Measurements from ENCODE around the gene KIRREL3.

KIRREL3 gene

DNA sequence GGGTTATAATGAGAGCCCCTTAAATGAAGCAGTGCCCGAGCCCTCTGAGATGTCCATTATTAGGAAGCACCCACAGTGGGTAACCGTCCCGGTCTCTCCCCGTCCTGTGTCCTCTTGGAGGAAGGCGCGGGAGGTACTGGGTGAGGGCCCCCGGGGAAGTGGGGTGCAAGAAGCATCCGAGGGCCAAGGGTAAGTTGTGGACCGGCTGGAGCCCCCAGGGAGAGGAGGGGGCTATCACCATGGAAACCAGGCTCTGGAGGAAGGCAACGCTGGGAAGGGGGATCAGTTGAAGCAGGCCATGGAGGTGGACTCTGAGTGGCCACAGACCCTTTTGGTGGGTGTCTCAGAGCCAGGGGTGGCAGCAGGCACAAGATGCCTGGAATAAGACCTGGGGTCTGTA lies 471.5 kb downstream of the KIRREL3 start:
- DNase-seq (ENCODE audit: low read depth): no peak

DNA sequence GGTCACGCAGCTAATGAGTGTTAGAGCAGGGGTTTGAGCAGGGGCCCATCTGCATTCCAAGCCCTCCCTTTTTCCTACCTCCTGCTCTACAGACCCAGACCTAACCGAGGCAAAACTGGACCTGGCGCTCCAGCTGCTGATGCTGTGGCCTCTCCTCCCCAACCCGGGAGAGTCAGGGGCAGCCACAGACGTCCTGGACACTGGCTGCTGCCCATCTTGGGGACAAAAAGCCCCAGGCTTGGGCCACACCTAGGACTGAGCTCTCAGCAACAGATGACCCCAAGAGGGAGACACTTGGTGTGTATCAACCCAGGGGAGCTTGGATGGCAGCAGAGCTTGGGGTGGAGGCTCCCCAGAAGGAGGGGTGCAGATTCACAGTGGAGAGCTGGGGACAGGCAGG lies 472.5 kb downstream of the KIRREL3 start:
- DNase-seq (ENCODE audit: low read depth): no peak

DNA sequence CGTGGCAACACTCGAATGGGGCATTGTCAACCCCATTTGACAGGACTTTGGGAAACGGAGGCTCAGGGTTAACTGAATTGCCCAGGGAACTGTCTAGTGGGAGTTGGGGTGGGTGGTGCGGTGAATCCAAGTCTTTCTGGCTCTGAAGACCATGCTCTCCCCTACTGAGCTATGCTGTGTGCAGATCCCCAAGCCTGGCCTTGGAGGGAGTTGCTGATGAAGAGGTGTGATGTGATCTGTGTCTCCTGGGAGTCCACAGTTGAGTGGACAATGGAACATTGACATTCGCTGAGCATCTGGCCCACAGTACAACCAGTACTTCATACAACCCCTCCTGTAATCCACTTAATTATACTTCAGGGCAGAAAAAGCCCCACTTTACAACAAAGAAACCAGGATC lies 472.9 kb downstream of the KIRREL3 start:
- no peak for DNase-seq (ENCODE audit: low read depth)

DNA sequence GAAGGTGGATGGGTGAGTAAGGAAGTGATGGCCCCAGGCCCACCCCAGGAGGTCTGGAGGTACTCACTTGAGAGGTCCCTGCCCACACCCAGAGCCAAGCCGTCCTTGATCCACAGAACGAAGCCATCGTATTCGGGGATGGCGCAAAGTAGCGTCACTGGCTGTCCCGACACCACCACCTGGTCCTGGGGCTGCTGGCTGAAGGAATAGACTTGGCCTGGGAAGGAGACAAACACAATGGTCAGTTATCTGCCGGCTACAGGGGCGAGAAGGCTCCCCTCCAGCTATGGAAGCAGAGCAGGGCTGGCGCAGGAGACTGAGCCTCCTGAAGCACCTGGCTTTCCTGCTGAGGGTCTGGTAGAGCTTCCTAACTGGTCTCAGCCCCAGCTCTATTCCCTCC lies 474.1 kb downstream of the KIRREL3 start:
- DNase-seq (ENCODE audit: low read depth): no peak

DNA sequence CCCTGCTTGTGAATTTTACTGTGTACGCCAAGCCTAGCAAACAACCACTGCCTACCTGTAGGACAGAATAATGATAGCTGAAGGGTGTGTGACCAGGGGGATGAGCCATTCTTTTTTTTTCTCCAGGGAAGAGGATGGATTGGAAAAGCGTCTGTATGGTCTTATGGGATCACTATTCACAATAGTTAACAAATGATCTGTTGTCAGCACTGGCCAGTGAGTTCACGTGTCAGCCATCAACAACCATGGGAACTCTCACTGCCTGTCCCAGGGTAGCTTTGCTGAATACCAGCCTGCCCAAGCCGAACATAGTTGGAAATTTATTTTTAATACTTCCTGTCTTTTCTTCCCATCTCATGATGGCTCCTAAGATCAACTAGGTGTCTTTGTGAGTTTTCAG lies 474.9 kb downstream of the KIRREL3 start:
- no peak for DNase-seq (ENCODE audit: low read depth)

DNA sequence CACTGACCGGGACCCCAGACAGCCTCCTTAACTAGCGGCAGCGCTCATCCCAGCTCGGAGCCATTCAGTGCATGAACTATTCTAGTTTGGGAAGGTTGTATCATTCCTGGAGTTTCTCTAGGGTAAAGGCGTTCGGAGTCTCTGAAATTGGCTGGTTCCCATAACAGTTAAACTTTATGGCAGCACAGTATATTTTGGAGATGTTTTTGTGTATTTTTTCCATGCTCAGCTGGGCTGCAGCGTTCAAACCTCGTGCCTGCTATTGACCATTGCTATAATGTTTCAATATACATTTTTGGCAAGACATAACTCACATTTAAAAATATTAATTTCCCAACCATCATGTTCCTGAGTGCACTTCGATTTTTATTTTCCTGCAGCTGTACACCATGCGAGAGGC lies 475.4 kb downstream of the KIRREL3 start:
- DNase-seq (ENCODE audit: low read depth): no peak

DNA sequence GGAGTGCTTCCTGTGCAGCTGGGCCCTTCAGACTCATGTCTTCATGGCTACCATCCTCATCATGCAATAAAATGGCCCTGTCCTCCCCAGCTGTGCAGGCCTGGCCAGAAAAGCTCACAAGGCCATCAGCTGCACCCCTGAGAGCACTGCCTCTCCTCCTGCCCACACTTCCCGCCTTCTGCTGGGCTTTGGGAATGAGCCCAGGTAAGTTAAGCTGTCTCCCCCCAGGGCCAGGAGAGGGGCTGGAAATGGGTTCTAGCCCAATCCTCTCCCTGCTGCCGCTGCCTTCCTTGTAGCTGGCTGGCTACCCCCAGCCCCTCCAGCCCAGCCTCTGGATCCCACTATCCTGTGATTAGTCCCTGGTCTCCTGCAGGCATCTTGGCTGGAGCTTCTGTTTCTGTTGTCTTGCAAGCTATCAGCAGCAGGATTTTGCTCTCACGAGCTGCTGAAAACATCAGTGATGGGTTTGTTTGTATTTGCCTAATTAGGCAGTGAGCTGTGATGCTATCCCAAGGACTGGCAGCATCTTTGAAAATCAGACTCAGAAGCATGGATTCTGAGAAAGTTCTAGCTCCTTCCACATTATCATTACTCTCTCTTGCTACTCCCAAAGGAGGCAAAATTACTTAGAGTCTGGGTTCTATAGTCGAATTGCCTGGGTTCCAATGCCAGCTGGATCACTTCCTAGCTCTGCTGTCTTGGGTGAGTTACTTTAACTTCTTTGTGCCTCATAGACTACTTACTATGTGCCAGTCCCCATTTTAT lies 476.9 kb downstream of the KIRREL3 start:
- no peak for DNase-seq (ENCODE audit: low read depth)

DNA sequence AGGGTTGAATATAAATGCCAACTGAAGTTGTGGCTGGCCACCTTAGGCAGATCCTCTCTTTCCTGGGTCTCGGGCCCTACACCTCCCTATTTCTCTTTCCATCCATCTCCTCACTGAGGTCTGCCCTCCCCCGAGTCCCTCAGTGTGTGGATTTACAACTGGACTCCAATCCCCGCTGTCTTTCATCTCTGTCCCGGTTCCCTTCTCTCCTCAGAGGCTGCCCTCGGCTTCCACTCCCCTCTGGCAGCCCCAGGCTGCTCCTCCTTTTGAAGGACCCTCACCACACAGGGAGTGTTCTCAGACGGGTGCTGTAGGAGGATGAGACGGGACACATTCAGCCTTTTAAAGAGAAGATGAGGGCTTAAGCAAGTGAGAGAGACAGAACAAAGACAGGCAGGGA lies 478.0 kb downstream of the KIRREL3 start:
- no peak for DNase-seq (ENCODE audit: low read depth)

DNA sequence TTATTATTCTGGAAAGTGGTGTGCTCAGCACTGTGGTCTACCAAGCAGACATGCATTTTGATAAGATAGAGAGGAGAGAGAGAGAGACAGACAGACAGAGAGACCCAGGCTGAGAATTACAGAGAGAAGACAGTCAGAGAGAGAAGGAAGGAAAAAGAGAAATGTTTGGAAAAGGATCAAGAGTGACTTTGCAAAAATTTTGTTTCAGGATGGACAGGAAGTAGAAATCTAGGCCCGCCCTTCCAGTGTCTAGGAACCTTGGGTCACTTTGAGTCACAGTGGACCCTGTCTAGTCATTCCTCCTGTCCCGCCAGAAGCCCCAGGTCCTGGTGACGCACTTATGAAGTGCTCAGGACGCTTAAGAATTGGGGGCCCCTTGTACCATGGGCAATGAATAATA lies 478.4 kb downstream of the KIRREL3 start:
- DNase-seq (ENCODE audit: low read depth): no peak

DNA sequence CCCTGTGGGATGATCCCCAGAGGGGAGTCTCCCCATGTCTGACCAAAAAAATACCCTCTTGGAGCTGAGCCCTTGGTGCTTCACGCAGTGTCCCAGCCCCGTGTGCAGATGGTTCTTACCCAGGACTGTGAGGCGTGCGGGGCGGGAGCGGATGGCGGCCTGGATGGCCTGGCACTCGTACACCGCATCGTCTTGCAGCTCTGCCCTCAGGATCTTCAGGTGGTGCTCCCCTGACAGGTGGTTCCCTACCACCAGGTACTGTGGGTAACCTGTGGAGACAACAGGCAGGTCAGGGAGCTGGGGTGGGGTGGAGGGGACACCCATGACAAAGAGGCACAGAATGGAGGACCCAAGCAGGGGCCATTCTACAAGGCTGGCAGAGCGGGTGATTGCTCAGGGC lies 479.4 kb downstream of the KIRREL3 start:
- DNase-seq (ENCODE audit: low read depth): no peak

DNA sequence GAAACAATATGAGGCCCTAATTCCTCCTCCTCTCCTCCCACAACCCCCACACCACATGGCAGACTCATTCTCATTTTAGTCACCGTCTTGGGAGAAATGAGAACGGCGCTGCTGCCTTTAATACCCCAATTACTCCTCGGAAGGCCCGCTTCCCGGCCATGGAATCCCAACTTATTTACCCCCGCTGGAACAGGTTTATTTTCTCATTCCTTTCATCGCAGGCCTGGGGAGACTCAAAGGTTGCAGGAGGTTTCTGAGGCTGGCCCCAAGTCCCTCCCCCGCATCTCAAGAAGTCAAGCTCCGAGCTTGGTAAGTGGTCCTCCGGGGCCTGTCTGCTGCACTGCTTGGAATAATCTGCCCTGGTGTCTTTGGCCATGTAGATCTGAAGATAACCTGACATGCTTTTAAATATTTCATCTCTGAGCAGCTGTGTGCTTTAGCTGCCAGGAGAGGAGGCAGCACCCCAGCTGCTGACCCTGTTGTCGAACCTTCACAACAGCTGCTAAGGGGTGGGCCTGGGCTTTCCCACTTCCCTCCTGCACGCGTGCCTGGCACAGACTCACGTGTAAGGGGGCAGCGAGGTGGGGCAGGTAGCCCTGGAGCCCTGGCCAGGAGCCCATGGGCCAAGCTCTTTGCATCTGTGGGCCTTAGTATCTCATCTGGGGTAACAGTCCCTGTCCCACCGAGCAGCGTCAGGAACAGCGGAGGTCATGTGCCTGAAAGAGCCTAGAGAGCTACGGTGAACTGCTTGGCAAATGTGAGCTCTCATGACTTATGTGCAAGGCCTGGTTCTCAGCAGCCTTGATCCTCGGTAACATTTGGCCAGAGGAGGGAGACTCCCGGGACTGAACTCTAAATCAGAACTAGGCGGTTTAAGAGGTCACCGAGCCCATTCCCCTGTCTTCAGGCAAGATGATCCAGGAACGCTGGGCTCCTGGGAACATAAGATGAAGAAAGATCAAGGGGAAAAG lies 480.5 kb downstream of the KIRREL3 start:
- DNase-seq (ENCODE audit: low read depth): no peak

DNA sequence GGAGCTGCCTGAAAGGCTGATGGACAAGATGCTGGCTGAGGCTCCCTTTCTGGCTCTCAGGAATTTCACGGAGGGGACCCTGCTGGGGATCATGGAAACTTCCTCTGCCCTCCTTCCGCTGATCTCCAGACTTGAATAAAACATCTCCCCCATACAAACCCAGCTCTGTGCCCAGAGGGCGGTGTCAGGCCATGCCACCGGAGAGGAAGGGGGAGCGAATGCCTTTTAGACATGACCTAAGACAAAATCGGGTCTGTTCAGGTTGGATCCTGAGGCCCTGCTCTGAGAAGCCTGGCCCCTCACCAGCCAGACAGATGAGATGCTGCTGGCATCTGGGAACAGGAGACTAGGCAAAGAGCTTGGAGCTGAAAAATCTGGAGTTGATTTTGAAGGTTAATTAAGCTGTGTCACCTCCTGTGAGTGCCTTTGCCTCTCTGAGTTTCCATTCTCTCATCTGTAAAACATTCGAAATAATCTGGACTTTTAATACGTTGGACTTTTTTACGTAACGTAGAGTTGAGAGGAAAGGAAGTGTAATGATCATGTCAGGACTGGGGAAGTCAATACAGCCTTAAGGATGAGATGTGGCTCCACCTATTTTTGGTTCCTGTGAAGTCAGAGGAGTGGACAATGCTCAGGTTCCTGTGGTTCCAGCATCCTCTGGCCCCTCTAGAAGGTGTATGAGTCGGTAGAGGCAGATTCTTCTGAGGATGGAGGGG lies 481.4 kb downstream of the KIRREL3 start:
- DNase-seq (ENCODE audit: low read depth): no peak

DNA sequence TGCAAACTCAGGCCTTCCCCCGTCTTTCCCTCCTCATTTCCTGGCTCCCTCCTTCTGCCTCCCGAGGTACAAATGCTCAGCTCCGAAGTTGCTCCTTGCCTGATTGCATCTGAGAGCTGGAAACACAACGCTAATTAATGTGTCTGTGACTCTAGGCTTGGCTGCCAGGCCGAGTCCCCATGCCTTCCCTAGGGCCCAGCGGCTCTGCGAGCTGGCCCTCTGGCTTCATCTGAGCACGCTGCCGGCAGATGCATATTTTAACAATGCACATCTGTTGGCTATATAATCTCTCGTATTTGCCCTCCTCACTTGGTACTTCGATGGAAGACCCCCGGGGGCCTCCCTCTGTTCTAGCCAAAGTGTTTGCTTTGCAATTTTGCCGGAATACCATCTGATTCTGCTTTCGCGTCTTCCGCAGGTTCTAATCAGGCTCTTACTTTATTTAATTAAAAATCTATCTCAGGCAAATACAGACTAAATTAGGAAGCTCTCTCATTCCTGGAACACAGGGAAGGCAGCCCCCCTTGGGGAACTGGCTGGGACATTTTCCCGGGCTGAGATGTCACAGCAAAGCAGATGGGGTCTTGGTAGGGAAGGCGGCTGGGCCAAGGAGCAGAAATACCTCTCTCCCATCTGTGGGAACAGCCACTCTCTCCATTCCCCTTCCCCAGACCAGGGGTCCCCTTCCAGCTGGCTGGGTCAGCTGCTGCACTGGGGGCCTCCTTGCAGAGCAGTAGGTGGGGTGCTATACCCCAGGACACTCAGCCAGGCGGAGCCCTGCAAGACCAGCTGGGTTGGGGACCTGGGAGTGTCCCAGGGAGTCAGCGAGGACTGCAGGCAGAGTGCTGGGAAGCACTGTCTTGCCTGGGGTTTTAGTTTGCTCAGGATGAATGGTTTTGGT lies 482.2 kb downstream of the KIRREL3 start:
- no peak for DNase-seq (ENCODE audit: low read depth)

DNA sequence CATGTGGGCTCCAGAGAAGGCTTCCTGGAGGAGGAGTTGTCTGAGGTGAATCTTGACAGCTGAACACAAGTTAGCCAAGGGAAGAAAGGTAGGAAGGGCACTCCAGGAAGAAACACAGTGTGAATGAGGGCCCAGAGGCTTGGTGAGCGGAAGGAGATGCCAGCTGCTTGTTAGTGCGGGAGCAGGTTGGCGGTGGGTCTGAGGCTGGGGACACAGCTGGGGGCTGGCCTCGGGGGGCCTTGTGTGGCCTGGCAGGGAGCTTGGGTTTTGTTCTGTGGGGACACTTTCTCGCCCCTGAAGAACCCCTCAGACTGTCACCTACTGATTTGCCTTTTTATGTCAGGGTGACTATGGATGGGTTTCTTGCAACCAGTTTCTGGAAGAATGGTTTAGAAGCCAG lies 485.1 kb downstream of the KIRREL3 start:
- DNase-seq (ENCODE audit: low read depth): no peak

DNA sequence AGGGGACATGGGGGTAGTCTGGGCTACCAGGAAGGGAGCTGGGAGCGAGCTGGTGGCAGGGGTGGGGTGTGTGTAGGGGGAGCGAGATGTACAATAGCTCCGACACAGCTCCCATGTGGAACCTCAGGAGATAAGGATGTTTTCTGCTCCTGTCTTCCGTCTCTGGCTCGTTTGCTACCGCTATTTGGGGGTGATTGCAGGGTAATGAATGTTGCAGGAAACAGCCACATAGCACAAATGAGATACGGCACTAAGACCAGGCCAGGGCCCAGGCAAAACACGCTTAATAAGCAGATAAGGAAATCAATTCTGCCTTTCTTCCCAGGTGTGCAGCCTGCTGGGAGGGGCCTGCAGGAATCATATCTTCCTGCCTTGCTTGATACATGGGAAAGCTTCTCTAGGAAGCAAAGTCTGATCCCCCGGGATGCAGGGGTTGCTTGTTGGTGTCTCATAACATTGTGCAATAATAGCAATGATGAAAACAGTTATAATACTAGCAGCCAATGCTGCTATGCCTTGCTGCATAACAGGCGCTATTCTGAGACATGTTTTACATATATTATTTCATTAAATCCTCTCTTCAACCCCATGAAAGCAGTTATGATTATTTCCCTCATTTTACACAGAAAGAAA lies 486.4 kb downstream of the KIRREL3 start:
- no peak for DNase-seq (ENCODE audit: low read depth)

DNA sequence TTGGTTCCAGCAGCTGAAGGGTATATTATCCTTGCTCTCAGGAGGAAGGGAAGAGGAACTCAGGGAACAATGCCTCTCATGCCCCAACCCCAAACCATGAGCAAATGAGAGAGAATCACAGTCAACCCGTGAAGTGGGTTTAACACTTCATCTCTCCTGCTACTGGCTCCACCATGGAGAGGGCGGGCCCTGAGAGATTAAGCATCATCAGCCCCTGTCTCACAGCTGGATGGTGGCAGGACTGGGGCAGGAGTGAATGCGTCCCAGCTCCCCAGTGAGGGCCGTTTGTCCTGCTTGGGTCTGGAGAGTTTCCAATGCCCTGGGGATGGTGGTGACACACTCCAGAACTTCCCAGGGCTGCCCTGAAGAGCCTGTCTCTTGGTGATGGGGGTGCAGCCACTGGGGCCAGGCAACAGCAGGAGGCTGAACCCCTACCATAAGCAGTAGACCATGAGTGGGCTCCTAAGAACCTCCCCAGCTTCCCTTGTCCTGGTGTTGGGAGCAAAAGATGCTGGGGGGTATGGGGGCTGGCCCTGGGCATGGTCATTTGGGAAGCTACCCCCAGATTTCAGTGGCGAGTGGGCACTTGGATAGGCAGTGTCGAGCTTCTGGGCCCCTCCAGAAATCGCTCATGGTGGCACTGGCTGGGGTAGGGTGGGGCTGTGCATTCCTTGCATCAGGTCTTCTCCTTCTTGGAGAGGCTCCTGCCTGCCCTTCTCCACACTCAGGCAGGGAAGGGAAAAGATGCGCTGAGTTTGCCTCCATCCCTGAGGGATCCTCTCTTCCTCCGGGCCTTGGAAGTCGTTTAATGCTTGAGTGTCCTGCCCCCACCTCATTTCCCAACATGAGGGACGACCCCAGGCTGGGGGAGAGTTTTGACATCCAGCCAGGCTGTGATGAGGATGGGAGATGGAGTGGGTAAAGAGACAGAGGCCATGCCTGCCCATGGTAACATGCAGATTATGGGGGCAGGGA lies 487.5 kb downstream of the KIRREL3 start:
- DNase-seq (ENCODE audit: low read depth): no peak

DNA sequence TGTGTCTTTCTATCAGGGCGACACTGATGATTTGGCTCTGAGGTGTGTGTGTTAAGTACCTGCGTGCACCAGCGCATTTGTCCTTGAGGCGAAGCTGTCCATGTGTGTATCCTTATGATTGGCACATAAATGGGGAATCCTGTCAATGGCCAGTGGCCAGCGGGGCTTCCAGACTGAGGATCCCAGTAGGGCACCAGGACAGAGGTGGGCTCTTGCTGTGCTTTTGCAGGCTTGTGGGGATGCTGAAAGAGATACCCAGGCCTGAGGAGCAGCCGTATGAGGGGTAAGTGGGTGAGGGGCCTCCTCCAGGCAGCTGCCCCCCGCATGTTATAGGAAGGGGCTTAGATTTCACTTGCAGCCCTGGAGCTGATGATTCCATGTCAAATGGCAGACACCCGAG lies 488.3 kb downstream of the KIRREL3 start:
- no peak for DNase-seq (ENCODE audit: low read depth)

DNA sequence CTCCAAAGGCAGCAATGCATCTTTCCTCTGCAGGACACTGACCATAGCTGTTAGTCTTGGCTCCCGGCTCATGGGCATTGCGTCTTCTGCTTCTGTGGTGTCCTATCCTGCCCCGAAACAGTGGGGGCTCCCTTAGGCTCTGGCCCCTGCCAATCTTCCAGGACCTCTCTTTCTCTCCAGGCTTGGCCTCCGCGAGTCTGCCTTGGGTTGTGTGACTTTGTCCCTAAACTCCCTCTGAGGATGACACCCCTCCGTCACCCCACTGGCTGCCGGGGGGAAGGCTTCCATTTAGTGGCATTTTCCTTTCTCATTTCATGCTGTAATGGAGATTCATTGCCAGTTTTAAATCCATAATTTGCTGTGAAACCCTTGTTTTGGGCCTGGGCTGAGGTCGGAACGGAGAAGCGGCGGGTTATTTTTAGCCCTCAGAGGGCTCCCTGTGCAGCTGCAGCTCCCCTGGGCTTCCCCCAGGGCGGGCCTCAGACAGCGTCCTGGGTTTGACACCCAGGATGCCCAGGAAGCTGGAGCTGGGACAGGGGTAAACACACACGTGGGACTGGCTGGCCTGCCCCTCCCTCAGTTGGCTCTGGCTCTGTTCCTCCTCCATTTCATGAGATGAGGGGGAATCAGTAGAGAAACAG lies 489.0 kb downstream of the KIRREL3 start:
- no peak for DNase-seq (ENCODE audit: low read depth)

DNA sequence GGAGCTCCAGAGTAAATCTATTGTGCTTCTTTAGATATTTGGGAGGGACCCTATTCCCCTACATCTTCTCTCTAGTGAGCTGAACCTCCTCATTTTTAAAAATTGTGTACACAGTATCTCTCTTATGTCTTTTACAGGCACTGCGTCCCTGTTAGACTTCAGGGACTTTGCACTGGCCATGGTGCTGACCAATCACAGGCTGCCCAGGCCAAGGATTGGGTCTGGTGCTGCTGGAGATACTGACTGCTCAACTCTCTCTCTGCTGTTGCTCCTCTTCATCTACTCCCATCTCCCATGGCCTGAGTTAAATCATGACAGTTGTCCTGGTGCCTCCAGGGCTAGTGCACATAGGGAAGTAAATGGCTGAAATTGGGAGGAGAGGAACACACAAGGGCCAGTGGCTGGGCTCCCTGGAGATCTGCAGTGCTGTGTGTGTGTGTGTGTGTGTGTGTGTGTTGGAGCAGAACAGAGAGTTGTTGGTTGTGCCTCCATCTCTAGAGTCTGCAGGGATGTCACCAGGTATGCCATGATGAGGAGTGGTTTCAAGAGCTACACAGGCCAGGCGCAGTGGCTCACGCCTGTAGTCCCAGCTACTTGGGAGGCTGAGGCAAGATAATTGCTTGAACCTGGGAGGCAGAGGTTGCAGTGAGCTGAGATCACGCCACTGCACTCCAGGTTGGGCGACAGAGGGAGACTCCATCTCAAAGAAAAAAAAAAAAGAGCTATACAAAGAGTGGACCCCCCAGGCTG lies 489.8 kb downstream of the KIRREL3 start:
- DNase-seq (ENCODE audit: low read depth): no peak

All from HS-5 (cell line).